ENCODE results near the gene KIF16B. TPM values are rescaled to one million over a fixed set of nuclear protein-coding genes. Genes with fewer than 3 reads are reported as not detected.

The KIF16B gene
- total and polyA plus RNA-seq, 2 of the 8 experiments (the other 6 are each of a cell fraction or from before 2014, with no cell fraction given) = 3.0 to 9.2 TPM

DNA sequence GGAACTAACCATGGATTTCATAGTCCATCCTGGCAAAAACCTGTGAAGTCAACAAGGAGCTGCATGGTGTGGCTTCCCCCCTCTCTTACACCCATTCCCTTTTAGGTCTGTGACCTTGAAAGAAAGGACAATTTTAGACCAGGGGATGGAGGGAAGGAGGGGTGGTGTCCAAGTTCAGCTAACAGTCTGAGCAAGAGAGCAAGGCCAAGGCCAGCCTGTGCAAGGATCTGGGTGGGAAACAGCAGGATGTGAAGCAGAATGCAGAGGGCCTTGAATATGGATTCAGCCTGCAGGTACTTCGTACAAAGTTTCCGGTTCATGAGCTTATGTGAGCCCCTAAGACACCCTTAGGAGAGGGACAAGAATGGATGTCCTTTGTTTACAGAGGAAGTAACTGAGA, 293.0 kb downstream of the KIF16B start:
- no peak overlapping the region for H3K9ac ChIP-seq (replicated peaks in 1 of 4; ENCODE audit: extremely low read depth in 1 of 4, low read depth in 3 of 4, low read length in 3 of 4)
- no peak overlapping the region for H2AFZ ChIP-seq (ENCODE audit: low read length)
- no peaks in the 10 kb centered on the region; the same call in 1 of the 2 replicates for H3K79me1 ChIP-seq (ENCODE audit: low read depth, low read length)
- no peak overlapping the region for H3K4me3 ChIP-seq (ENCODE audit: extremely low read depth in 1 of 4, insufficient read depth in 2 of 4, low read depth in 3 of 4, low read length in 4 of 4)
- TF ChIP-seq RAD21 (IDR thresholded peaks at IDR 0.05 in 1 of 2, conservative IDR thresholded peaks at IDR 0.05 in 1 of 2; ENCODE audit: low read depth in 2 of 2, low read length in 2 of 2) = no peak
- no peak for TF ChIP-seq TBP (IDR thresholded peaks at IDR 0.05; ENCODE audit: low read depth, low read length)
- TF ChIP-seq TAF7 (optimal IDR thresholded peaks at IDR 0.05; ENCODE audit: borderline replicate concordance, low read depth, low read length) = no peak
- no peak for TF ChIP-seq SUZ12 (IDR thresholded peaks at IDR 0.05; ENCODE audit: low read length)
- no peak overlapping the region for H3K23ac ChIP-seq (ENCODE audit: insufficient read length)
- H2BK12ac ChIP-seq (ENCODE audit: low read depth, low read length) = no peak overlapping the region
- H3K23me2 ChIP-seq (ENCODE audit: low read depth, low read length) = no peaks in the 10 kb centered on the region
- H2BK15ac ChIP-seq (ENCODE audit: low read length) = no peak overlapping the region
- H3K4ac ChIP-seq (replicated peaks; ENCODE audit: insufficient read length, low read depth, low read length) = no peak overlapping the region
- WGBS, 2 experiments (ENCODE audit: extremely low coverage in 1 of 2, insufficient coverage in 1 of 2, insufficient read length in 1 of 2, insufficient replicate concordance in 2 of 2, low coverage in 1 of 2, low lambda C conversion rate in 2 of 2, missing lambda C conversion rate in 1 of 2) = 100% methylated on average over 2 of the region's 2 CpGs; no CpG with 5 or more reads in 1 of the 2 experiments
- H4K5ac ChIP-seq (ENCODE audit: insufficient read length, low read depth, low read length) = no peak overlapping the region
- H3K4me1 ChIP-seq (replicated peaks in 1 of 4; ENCODE audit: control insufficient read depth in 3 of 4, insufficient read depth in 4 of 4, low read length in 3 of 4) = peaks cover 0 to 2% (median 0%) of the 10 kb centered on the region in 4 experiments; a peak in 1 of 7 replicates
- FAIRE-seq (no peak), DNase-seq (ENCODE audit: low read depth in 1 of 2, low spot score in 2 of 2) (no peak)
- no peaks in the 10 kb centered on the region for H3K36me3 ChIP-seq (ENCODE audit: control insufficient read depth in 2 of 4, insufficient read depth in 4 of 4, low read length in 3 of 4)
- H3K9me3 ChIP-seq (ENCODE audit: insufficient read depth in 2 of 2, low read depth in 1 of 2, low read length in 1 of 2) = no peaks in the 10 kb centered on the region
- ChIA-PET CTCF (ENCODE audit: partially characterized antibody) (interaction anchor here (0.8 to 3.0 kb wide), 8 partner anchors 10 to 196 kb away, joined by 3 to 12 read pairs (median 4); no protein-coding TSS in a partner anchor), POLR2A (ENCODE audit: partially characterized antibody) (no interaction called here)
- H2BK5ac ChIP-seq (ENCODE audit: low read depth, low read length) = no peak overlapping the region
- no peaks in the 10 kb centered on the region for H3K27me3 ChIP-seq (replicated peaks in 1 of 4; ENCODE audit: control insufficient read depth in 3 of 4, extremely low read depth in 1 of 4, insufficient read depth in 3 of 4, low read length in 3 of 4)
- no peak overlapping the region for H4K91ac ChIP-seq (replicated peaks; ENCODE audit: insufficient read length, low read length)
- H3K56ac ChIP-seq (replicated peaks; ENCODE audit: insufficient read length, low read depth, low read length) = no peak overlapping the region
- H3K18ac ChIP-seq (ENCODE audit: extremely low read depth, low read length) = no peak overlapping the region
- H3K14ac ChIP-seq (ENCODE audit: insufficient read length) = no peak overlapping the region
- H2BK20ac ChIP-seq (ENCODE audit: low read length) = no peak overlapping the region
- no peak overlapping the region for H2BK120ac ChIP-seq (replicated peaks; ENCODE audit: low read depth, low read length)
- H3K27ac ChIP-seq (ENCODE audit: low read depth, low read length) = no peak overlapping the region
- H3K4me2 ChIP-seq (ENCODE audit: insufficient read depth in 1 of 2, low read depth in 2 of 2, low read length in 2 of 2) = no peak overlapping the region
- H4K20me1 ChIP-seq (replicated peaks in 1 of 2; ENCODE audit: control insufficient read depth in 1 of 2, insufficient read depth in 2 of 2, low read length in 2 of 2) = no peaks in the 10 kb centered on the region
- H4K8ac ChIP-seq (ENCODE audit: extremely low read depth, insufficient read depth, low read length) = no peak overlapping the region
- H3K79me2 ChIP-seq (ENCODE audit: control insufficient read depth in 1 of 2, insufficient read depth in 2 of 2, low read length in 2 of 2) = no peaks in the 10 kb centered on the region
- H2AK5ac ChIP-seq (ENCODE audit: low read depth, low read length) = no peak overlapping the region

All from H1 (cell line).